GM12891 (cell line): Measurements from ENCODE around the gene AGMO.
"Not testable (repeated sequence)": the region's sequence is repeated elsewhere in the genome, so short reads cannot be mapped to it uniquely, and the experiment has no call there.

ENCODE experiments used
- DNase-seq: peaks from one replicate; pipeline ENCODE4 v3.0.0; 2011; ENCODE audit warnings: low spot score; ENCODE audit not compliant: insufficient read length
- FAIRE-seq: peaks from 2 replicates; lab custom pipeline; 2011; peaks lifted over from hg19 to GRCh38; lab: Jason Lieb, UNC
- PAX5 ChIP-seq: IDR thresholded peaks from 2 replicates; pipeline ENCODE4 v1.6.1; 2011; ENCODE audit warnings: low read length, moderate library complexity, mild to moderate bottlenecking; ENCODE audit not compliant: insufficient read depth, severe bottlenecking
- POLR2A ChIP-seq: IDR thresholded peaks from 2 replicates; pipeline ENCODE4 v1.6.1; 2011; ENCODE audit warnings: low read depth, low read length, control low read depth
- POLR2AphosphoS5 ChIP-seq: IDR thresholded peaks from 2 replicates; pipeline ENCODE4 v1.6.1; 2011; ENCODE audit warnings: low read depth, low read length, control low read depth
- POU2F2 ChIP-seq: IDR thresholded peaks from 2 replicates; pipeline ENCODE4 v1.6.1; 2011; ENCODE audit warnings: low read depth, mild to moderate bottlenecking, control low read depth, low read length, moderate library complexity
- SPI1 ChIP-seq: IDR thresholded peaks from 2 replicates; pipeline ENCODE4 v1.6.1; 2011; ENCODE audit warnings: low read depth, low read length, control low read depth
- TAF1 ChIP-seq: IDR thresholded peaks from 2 replicates; pipeline ENCODE4 v1.6.1; 2011; ENCODE audit warnings: low read depth, low read length, control low read depth

AGMO gene

GRCh38 chr7:15303357-15303756 lies 258.5 kb downstream of the AGMO start:
- DNase-seq, result no peak
- FAIRE-seq, result no peak
- no peak for TF ChIP-seq PAX5
- no peak for TF ChIP-seq TAF1
- TF ChIP-seq POU2F2, result no peak
- no peak for TF ChIP-seq POLR2A
- TF ChIP-seq POLR2AphosphoS5, result no peak
- no peak for TF ChIP-seq SPI1

- not testable (repeated sequence) for DNase-seq, FAIRE-seq
Measured at GRCh38 chr7:15300986-15301385, 260.8 kb downstream of the AGMO start.

DNA sequence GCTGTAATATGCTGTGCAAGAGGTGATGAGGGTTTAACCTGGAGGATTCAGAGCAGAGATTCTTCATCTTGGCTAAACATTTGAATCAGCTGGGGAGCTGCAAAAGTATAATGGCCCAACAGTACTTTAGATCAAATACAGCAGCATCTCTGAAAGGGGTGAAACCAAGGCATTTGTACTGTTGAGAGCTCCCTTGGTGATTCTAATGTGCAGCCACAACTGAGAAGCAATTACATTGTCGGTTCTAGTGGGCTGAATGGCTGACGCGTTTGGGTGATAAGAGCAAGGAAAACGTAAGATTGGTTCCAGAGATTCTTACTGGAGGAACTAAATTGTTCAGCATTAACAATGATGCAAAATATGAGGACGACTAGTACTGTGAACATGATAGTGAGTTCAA lies 269.7 kb downstream of the AGMO start:
- DNase-seq (no peak), FAIRE-seq (no peak)
- TF ChIP-seq SPI1 (no peak), TAF1 (no peak), POLR2A (no peak), POLR2AphosphoS5 (no peak), PAX5 (no peak)

- DNase-seq (no peak), FAIRE-seq (no peak)
- no peak for TF ChIP-seq POU2F2
- no peak for TF ChIP-seq PAX5
- no peak for TF ChIP-seq TAF1
- TF ChIP-seq POLR2A, result no peak
- no peak for TF ChIP-seq SPI1
- TF ChIP-seq POLR2AphosphoS5, result no peak
Measured at GRCh38 chr7:15291699-15292098, 270.1 kb downstream of the AGMO start.

- no peak for TF ChIP-seq POU2F2
- TF ChIP-seq POLR2AphosphoS5, result no peak
- no peak for TF ChIP-seq TAF1
- no peak for TF ChIP-seq PAX5
- no peak for TF ChIP-seq POLR2A
- TF ChIP-seq SPI1, result no peak
- no peak for DNase-seq
- no peak for FAIRE-seq
Measured at GRCh38 chr7:15288741-15289140, 273.1 kb downstream of the AGMO start.

- FAIRE-seq, result no peak
Measured at GRCh38 chr7:15284396-15284795, 277.4 kb downstream of the AGMO start.

GRCh38 chr7:15280078-15280733 lies 281.6 kb downstream of the AGMO start:
- FAIRE-seq (no peak), DNase-seq (no peak)
- no peak for TF ChIP-seq POU2F2
- TF ChIP-seq PAX5, result no peak
- no peak for TF ChIP-seq SPI1
- TF ChIP-seq POLR2A, result no peak
- TF ChIP-seq POLR2AphosphoS5, result no peak
- TF ChIP-seq TAF1, result no peak

More at GRCh38 chr7:15284396-15284795, 277.4 kb downstream of the AGMO start:
- TF ChIP-seq POLR2A (no peak), SPI1 (no peak), POU2F2 (no peak), POLR2AphosphoS5 (no peak), PAX5 (no peak), TAF1 (no peak)
- DNase-seq, result no peak

- DNase-seq (no peak), FAIRE-seq (no peak)
- TF ChIP-seq POLR2A (no peak), SPI1 (no peak), POU2F2 (no peak), POLR2AphosphoS5 (no peak), TAF1 (no peak), PAX5 (no peak)
Measured at GRCh38 chr7:15279640-15280039, 282.2 kb downstream of the AGMO start.

DNA sequence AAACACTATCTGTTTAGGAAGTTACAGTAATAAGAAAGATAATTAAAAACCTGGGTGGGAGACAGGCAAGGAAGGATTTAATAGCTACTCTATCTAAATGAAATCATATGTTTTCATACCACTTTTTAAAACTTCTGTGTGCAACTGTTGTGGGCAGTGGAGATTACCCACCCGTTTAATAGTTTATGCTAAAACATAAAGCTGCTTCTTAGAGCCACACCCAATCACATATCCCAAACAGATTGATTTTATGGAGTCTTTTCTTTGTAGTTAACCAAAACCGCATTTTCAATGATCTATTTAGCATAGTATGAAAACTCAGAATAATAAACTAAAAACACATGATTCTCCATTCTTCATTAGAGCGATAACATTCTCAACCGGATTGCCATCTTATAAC lies 304.1 kb downstream of the AGMO start:
- DNase-seq, result no peak
- no peak for TF ChIP-seq PAX5

GRCh38 chr7:15252181-15252580 lies 309.6 kb downstream of the AGMO start:
- no peak for DNase-seq

More for the DNA sequence above, 304.1 kb downstream of the AGMO start:
- no peak for FAIRE-seq

More at GRCh38 chr7:15252181-15252580, 309.6 kb downstream of the AGMO start:
- TF ChIP-seq POLR2A, result no peak
- TF ChIP-seq TAF1, result no peak
- TF ChIP-seq PAX5, result no peak
- TF ChIP-seq POLR2AphosphoS5, result no peak
- TF ChIP-seq POU2F2, result no peak
- no peak for TF ChIP-seq SPI1
- no peak for FAIRE-seq
